K562 (cell line): ENCODE results near the gene ALK. TPM values are rescaled to one million over a fixed set of nuclear protein-coding genes. Genes with fewer than 3 reads are reported as not detected.

Source experiments
- ATAC-seq: fragments of 200-7000 bp; cut with Tn5 transposase; 3 replicates; pipeline ENCODE4 v1.9.1; 2020; ENCODE audit warnings: moderate library complexity
- BruUV-seq: library from RNA; stranded (reverse); fragments of 400-500 nt; replicated peaks from 2 replicates; lab custom pipeline; 2021; lab: Mats Ljungman, UMichigan
- CTCF ChIA-PET: fragments of 300-600 bp; formaldehyde crosslinking; extraction: SDS; loops from one replicate; lab custom pipeline; 2021; ENCODE audit warnings: low intra/inter-chr PET ratio; lab: Yijun Ruan, JAX
- POLR2A ChIA-PET: fragments of 300-600, 350-650 bp; sonication (Branson Sonifier 250); formaldehyde crosslinking; extraction: SDS; loops from one replicate; lab custom pipeline; 2021; ENCODE audit warnings: antibody characterized with exemption, inconsistent platforms; lab: Yijun Ruan, JAX
- DNase-seq, 4 experiments: peaks; one replicate each; pipeline versions ENCODE4 v3.0.0 to v3.0.0-alpha.2; 2011 to 2018; ENCODE audit warnings: low spot score in 3 of 4, mixed read lengths in 3 of 4; ENCODE audit errors: extremely low read depth in 1 of 4
- FAIRE-seq: peaks from 2 replicates; lab custom pipeline; 2011; peaks lifted over from hg19 to GRCh38; lab: Jason Lieb, UNC
- H2AFZ ChIP-seq: 2 replicates; pipeline ENCODE4 v1.6.0; 2011; ENCODE audit warnings: low read depth, low read length, control low read depth, inconsistent platforms
- H3K27ac ChIP-seq: fragments of 200-600 bp; 3 replicates; pipeline ENCODE4 v1.8.0; 2011; ENCODE audit warnings: low read depth, mild to moderate bottlenecking, control low read depth, inconsistent platforms, low read length, moderate library complexity, mixed read lengths; ENCODE audit errors: extremely low read depth
- H3K27me3 ChIP-seq, 2 experiments: fragments of 300-600 bp in 1 of 2; 2 replicates in 1 of 2; 3 replicates in 1 of 2; pipeline versions ENCODE4 v1.6.0 to v1.8.0; 2011; ENCODE audit warnings: inconsistent platforms in 2 of 2, low read length in 2 of 2, mild to moderate bottlenecking in 1 of 2, mixed read lengths in 1 of 2, moderate library complexity in 1 of 2; ENCODE audit not compliant: control insufficient read depth in 2 of 2, insufficient read depth in 2 of 2
- H3K36me3 ChIP-seq: fragments of 300-600 bp; 3 replicates; pipeline ENCODE4 v1.8.0; 2011; ENCODE audit warnings: mild to moderate bottlenecking, low read length, inconsistent platforms; ENCODE audit not compliant: control insufficient read depth, insufficient read depth
- H3K4me1 ChIP-seq, 2 experiments: fragments of 200-600 bp in 1 of 2; replicated peaks in 1 of 2; 2 replicates in 1 of 2; 3 replicates in 1 of 2; pipeline versions ENCODE4 v1.5.1 to v1.8.0; 2011; ENCODE audit warnings: inconsistent platforms in 2 of 2, low read length in 2 of 2, mild to moderate bottlenecking in 1 of 2, mixed read lengths in 1 of 2, moderate library complexity in 1 of 2; ENCODE audit not compliant: control insufficient read depth in 2 of 2, insufficient read depth in 2 of 2
- H3K4me2 ChIP-seq: 2 replicates; pipeline ENCODE4 v1.6.1; 2011; ENCODE audit warnings: low read length, control low read depth, inconsistent platforms, mixed read lengths; ENCODE audit not compliant: insufficient read depth
- H3K4me3 ChIP-seq: fragments of 200-600 bp; sonication (generic), shearing (Covaris generic); 2 replicates; pipeline ENCODE4 v1.5.1; 2016; ENCODE audit warnings: control low read depth, inconsistent platforms
- H3K79me2 ChIP-seq: fragments of 200-600 bp; 3 replicates; pipeline ENCODE4 v1.8.0; 2011; ENCODE audit warnings: low read length, inconsistent platforms; ENCODE audit not compliant: control insufficient read depth, insufficient read depth
- H3K9ac ChIP-seq, 2 experiments: 2 replicates each; pipeline versions ENCODE4 v1.6.0 to v1.6.1; 2011; ENCODE audit warnings: low read depth in 2 of 2, low read length in 2 of 2, control low read depth in 1 of 2, inconsistent platforms in 1 of 2, mild to moderate bottlenecking in 1 of 2, mixed read lengths in 1 of 2; ENCODE audit not compliant: insufficient read depth in 1 of 2
- H3K9me1 ChIP-seq: one replicate; pipeline ENCODE4 v1.6.0; 2011; ENCODE audit warnings: inconsistent platforms, mild to moderate bottlenecking, low read length, moderate library complexity; ENCODE audit not compliant: control insufficient read depth, insufficient read depth
- H3K9me3 ChIP-seq: replicated peaks from 2 replicates; pipeline ENCODE4 v1.5.1; 2011; ENCODE audit warnings: low read depth, low read length, inconsistent platforms; ENCODE audit not compliant: control insufficient read depth, insufficient read depth
- H4K20me1 ChIP-seq: replicated peaks from 2 replicates; pipeline ENCODE4 v1.6.1; 2011; ENCODE audit warnings: low read length, inconsistent platforms, mixed read lengths; ENCODE audit not compliant: control insufficient read depth, insufficient read depth
- CHD2 ChIP-seq: IDR thresholded peaks from 2 replicates; pipeline ENCODE4 v1.6.1; 2011; ENCODE audit warnings: low read depth, low read length
- CTCFL ChIP-seq: IDR thresholded peaks from 2 replicates; pipeline ENCODE4 v1.6.1; 2011; ENCODE audit warnings: borderline replicate concordance, low read depth, mild to moderate bottlenecking, moderate library complexity, low read length; ENCODE audit not compliant: insufficient read depth, poor library complexity, severe bottlenecking
- PBX2 ChIP-seq, 2 experiments: IDR thresholded peaks in 1 of 2; conservative IDR thresholded peaks in 1 of 2; 2 replicates each; pipeline ENCODE4 v1.6.1; 2016; ENCODE audit warnings: low read depth in 2 of 2, mild to moderate bottlenecking in 1 of 2, missing compliant biosample characterization in 1 of 2, missing genetic modification characterization in 1 of 2, moderate library complexity in 1 of 2
- ZNF668 ChIP-seq: fragments of 250-450 bp; sonication (Bioruptor Pico); IDR thresholded peaks from 2 replicates; pipeline ENCODE4 v1.8.0; 2022; ENCODE audit warnings: mild to moderate bottlenecking, inconsistent platforms
- WGBS: fragments of 100-300 bp; shearing (Covaris generic); methylation state at CpG from one replicate; pipeline ENCODE4 v1.1.6; 2016; ENCODE audit warnings: low coverage, mixed read lengths; ENCODE audit not compliant: insufficient coverage; ENCODE audit errors: missing lambda C conversion rate; 5-methylcytosine and 5-hydroxymethylcytosine counted together
- in situ Hi-C: fragments of 300-500 bp; cut with MboI; formaldehyde crosslinking; loops from 4 replicates; pipeline ENCODE4 v1.15.0; 2018; ENCODE audit warnings: inconsistent platforms, mixed read lengths
- intact Hi-C: fragments of 100-400 bp; cut with micrococcal nuclease; formaldehyde crosslinking; loops from 2 replicates; pipeline ENCODE4 v1.14.2; 2022
- polyA plus RNA-seq, 8 experiments: library from polyadenylated mRNA; depleted of rRNA in 4 of 8; stranded (reverse) in 5 of 8; unstranded in 3 of 8; fragments of >200 nt; fragmentation: Nextera tagmentation in 2 of 8; fragmentation: Illumina TruSeq in 1 of 8; extraction: Ambion mirVana in 2 of 8; extraction: Trizol in 1 of 8; gene quantifications; 2 replicates each; pipeline versions ENCODE4 v1.2.1 to v1.2.3, GENCODE V29; 2011 to 2014; ENCODE audit warnings: inconsistent platforms in 1 of 8, missing spikeins in 1 of 8
- total RNA-seq, 7 experiments: library from RNA; depleted of rRNA in 6 of 7; stranded (reverse); fragments of >200 nt in 6 of 7; fragmentation: Illumina TruSeq in 2 of 7; extraction: Trizol in 2 of 7; gene quantifications; 2 replicates each; pipeline versions ENCODE4 v1.2.1 to v1.2.3, GENCODE V29; 2011 to 2021; ENCODE audit warnings: low replicate concordance in 1 of 7

Gene ALK
- total and polyA plus RNA-seq, 9 of the 15 experiments (the other 6 are each of a cell fraction or from before 2014, with no cell fraction given), result not detected

- no peak overlapping the region for H3K27ac ChIP-seq
- DNase-seq, result no peak
- H3K27me3 ChIP-seq, result 0 out of 5 replicates have a peak, but pooled peaks cover 0 to 4% of the 10 kb centered on the region in 2 experiments
- ChIA-PET POLR2A (no interaction called here), CTCF (no interaction called here)
- H2AFZ ChIP-seq, result no peak overlapping the region
- H4K20me1 ChIP-seq, result no peaks in the 10 kb centered on the region
- H3K9me3 ChIP-seq, result no peaks in the 10 kb centered on the region
- H3K36me3 ChIP-seq, result no peaks in the 10 kb centered on the region
- no peaks in the 10 kb centered on the region for H3K9me1 ChIP-seq
- no peak overlapping the region for H3K4me2 ChIP-seq
- H3K4me3 ChIP-seq, result no peak overlapping the region
- intact Hi-C loops, result no loop called here
- BruUV-seq, result no TSS peak
- no peak overlapping the region for H3K9ac ChIP-seq
- no peak for ATAC-seq
- in situ Hi-C loops, result no loop called here
- TF ChIP-seq ZNF668 (no peak), CTCFL (no peak), PBX2 (CRISPR knock-in tag; IDR thresholded peaks at IDR 0.05; ENCODE audit: low read depth) (no peak), PBX2 (tag; conservative IDR thresholded peaks at IDR 0.05; ENCODE audit: low read depth) (no peak), CHD2 (no peak)
- TF ChIP-seq, all 486 proteins: peak for 0
- Histone ChIP-seq H3K4me1 (no peaks in the 10 kb centered on the region), H3K79me2 (no peaks in the 10 kb centered on the region)
- FAIRE-seq, result no peak
- WGBS, result 3% methylated on average over 2 of the region's 2 CpGs
Observed at GRCh38 chr2:29492701-29493100, 428.7 kb downstream of the ALK start.
